Stimulated activated naive CD4-positive, alpha-beta T cell treated with Interleukin-2 at 50 U/mL for 16 hours (primary cell): ENCODE measurements around the gene DDO.

Source experiments
- DNase-seq: peaks from one replicate; lab custom pipeline; 2025; lab: John Stamatoyannopoulos, UW

The DDO gene

DNA sequence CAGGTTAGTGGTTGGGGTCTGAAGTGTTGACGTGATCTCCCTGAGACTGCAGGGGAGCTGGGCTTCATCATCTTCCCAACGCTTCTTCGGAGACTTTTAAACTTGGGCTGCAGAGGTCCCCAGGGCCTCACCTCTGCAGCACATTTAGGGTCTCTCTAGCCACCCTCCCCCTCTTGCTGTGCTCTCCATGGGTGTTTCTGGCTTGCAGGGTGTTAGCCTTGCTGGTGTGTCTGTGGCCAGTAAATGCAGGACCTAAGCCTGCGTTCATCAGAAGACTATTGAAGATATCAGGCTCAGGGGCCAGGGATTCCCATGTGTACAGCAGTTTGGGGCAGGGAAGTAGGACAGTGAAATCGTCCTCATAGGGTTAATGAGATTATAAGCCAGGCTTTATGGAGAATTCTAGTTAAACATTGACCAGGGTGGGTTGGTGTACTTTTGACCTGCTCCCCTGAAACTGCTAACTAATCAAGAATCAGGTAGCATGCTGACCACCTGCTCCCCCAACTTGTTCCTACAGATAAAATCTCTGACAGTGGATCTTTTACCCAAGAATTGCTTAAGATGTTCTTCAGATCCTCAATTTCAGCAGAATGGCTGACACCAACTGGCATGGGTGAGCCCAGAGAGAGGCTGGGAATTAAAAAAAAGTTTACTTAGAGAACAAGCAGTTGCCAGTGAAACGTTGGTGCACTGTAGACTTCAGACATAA lies 3.8 kb upstream of the DDO start:
- DNase-seq = no peak

DNA sequence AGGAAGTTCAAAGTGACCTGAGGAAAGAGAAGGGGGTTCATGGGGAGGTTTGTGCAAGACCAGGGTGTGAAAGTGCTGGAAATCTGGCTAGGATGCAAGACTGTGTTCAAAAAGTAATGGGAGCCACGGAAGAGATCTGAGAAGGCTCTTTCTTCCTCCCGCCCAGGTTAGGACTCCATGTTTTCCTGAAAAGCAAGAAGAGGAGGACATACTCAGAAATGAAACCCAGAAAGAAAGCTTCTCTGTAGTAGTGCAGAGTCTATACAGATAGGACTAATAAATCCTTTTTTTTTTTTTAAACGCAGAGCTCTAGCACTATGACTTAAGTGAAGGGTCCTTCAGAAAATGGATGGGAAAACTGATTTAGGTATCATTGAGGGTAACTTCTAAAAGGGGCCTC lies 3.2 kb upstream of the DDO start:
- no peak for DNase-seq

DNA sequence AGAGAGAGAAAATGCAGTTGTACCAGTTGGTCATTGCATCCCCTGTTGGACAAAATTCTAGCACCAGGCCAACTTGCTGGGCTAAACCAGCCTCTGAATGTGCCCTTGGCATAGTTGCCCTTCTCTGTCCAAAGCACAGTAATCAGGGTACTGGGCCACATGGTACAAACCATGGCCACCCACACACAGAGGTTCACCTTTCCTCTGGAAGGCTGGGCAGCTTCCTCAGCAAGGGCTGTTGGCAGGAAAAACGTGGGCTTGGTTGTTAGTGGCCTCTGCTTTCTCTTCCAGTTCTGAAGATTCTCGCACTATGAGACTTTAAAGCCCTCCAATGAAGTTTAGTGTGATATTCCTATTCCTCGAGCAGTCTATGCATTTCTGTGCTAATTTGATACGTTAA lies 706 bp downstream of the DDO start:
- DNase-seq = no peak

GRCh38 chr6:110412360-110412759 lies 3.0 kb downstream of the DDO start:
- DNase-seq = no peak

DNA sequence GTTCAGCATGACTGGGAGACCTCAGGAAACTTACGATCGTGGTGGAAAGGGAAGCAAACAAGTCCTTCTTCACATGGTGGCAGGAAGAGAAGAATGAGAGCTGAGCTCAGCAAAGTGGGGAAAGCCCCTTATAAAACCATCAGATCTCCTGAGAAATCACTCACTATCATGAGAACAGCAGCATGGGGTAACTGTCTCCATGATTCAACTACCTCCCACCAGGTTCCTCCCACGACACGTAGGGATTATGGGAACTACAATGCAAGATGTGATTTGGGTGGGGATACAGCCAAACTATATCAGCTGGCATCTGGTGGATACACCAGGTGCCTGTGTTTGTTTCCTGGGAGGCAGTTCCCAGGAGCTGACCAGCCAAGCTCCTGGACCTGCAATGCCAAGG lies 4.9 kb downstream of the DDO start:
- no peak for DNase-seq

GRCh38 chr6:110409794-110410193 lies 5.6 kb downstream of the DDO start:
- DNase-seq = no peak

GRCh38 chr6:110408901-110409300 lies 6.5 kb downstream of the DDO start:
- DNase-seq = no peak

- no peak for DNase-seq
Observed at GRCh38 chr6:110404607-110405006, 10.8 kb downstream of the DDO start.

DNA sequence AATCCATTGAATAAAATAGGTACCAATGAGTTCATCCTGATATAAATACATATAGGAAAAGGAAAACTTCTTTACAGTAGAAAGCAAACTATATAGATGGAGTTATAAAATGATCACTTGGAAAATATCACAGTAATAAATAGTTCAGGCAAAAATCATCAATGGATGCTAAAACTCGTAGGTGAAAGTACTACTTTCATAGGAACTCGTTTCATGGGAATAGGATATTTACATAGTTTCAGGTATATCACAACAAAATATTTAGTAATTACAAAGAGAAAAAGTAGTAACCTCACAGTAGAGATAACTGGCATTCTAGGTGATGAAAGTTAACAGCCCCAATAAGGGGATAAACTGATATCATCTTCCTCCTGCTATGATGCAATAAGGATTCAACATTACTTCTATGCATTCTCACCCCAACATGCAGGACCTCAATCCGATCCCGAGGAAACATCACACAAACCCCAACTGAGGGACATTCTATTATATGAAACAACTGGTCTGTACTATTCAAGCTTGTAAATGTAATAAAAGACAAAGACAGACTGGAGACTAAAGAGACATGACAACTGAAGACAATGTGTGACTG lies 13.7 kb downstream of the DDO start:
- DNase-seq = no peak

GRCh38 chr6:110400208-110400607 lies 15.2 kb downstream of the DDO start:
- no peak for DNase-seq

- no peak for DNase-seq
Observed at GRCh38 chr6:110399219-110400071, 15.9 kb downstream of the DDO start.

GRCh38 chr6:110398778-110399177 lies 16.6 kb downstream of the DDO start:
- no peak for DNase-seq

- DNase-seq = no peak
Observed at GRCh38 chr6:110395221-110395620, 20.2 kb downstream of the DDO start.

GRCh38 chr6:110394409-110394808 lies 21.0 kb downstream of the DDO start:
- no peak for DNase-seq

DNA sequence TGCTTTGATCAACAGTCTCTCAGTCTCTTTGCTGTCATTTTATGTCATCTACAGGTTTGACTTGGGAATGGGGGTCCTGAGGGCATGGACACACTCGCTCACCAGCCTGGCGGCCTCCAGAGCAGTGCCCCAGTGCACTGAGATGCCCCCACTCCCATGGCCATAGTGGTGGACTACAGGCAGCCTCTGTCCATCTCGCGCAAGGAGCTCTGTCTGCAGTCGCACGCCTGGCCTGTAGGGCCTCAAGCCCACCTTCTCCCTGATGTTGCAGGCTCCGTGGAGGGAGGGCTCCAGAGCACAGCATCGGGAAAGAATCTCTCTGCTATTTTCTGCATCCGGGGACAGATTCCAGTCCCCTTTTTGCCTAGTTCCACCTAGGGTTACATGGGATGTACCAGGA lies 22.6 kb downstream of the DDO start:
- DNase-seq = no peak

- no peak for DNase-seq
Observed at GRCh38 chr6:110390404-110390803, 25.0 kb downstream of the DDO start.

DNA sequence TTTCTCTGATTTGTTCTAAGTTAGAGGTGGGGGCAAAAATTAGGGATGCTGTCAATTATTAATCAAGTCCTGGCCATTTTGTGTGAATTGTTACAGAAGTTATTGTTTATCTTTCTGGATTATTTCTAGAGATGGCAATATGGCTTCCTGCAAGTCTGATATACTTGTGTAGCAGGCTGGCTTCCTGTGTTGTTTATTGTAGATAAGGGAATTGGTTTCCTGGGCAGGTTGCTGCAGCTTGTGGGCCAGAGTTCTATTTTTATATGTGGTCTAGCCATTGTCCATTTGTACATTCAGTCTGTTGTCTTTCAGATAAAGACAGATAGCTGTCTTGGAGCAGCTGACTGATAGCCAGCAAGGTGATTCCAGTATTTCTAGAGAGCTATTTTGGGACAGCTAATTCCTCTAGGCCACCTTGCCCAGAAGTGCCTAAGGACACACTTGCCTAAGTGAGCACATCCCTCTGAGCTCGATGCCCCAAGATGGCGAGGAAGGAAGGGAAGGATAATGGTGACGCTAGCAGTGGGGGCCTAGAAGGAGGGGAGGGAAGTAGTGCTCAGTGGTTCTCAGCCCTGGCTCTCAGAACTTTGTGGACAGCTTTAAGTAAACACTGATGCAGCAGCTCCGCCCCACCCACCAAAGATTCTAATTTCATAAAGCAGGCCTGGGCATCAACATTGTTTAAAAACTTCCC lies 25.5 kb downstream of the DDO start:
- no peak for DNase-seq

DNA sequence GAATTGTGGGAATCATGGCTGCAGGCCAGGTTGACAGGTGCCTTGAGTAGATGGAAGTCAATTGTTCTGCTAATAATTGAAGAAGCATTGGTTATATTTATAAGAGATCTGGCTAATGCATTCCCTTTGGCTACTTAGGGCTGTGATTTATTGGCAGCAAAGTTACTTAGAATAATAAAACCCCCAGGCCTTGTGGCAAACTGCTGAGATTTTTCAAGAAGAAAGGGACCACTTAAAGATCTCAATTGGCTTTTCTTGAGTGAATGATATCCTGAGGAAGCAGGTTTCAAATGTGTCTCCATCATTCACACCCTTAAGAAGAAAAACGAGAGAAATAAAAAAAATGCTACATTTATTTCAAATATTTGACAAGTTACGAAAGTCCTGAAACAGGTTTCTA lies 27.4 kb downstream of the DDO start:
- DNase-seq = no peak

DNA sequence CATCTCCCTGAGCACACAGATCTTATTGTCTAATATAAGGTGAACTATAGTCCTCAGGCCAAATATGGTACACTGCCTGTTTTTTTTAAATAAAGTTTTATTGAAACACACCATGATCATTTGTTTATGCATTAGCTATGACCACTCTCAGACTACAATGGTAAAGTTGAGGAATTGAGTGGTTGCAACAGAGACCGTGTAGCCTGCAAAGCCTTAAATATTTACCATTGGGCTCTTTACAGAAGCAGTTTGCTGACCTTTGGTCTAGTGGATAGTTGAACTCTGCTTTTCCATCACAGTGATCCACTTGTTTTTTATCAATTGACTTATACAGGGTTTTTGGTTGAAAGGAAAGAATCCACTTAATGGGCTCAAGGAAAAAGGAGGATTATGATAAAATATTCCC lies 29.9 kb downstream of the DDO start:
- no peak for DNase-seq

DNA sequence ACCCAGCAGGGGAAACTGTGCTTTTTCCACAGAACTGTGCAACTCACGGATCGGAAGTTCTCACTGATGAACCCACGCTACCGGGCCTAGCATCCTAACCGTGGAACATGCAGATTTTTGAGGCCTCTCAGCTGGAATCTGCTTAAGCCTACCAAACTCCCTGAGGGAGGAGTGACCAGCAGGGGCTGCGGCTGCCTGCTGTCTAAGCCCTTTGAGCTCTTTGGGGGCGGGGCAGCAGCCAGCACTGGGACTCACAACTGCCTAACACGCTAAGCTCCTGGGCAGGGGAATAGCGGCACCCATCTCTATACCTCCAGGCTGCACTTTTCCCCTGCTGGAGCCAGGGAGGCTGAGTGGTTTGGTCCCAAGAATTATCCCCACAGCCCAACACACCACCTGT lies 36.8 kb downstream of the DDO start:
- DNase-seq = no peak

DNA sequence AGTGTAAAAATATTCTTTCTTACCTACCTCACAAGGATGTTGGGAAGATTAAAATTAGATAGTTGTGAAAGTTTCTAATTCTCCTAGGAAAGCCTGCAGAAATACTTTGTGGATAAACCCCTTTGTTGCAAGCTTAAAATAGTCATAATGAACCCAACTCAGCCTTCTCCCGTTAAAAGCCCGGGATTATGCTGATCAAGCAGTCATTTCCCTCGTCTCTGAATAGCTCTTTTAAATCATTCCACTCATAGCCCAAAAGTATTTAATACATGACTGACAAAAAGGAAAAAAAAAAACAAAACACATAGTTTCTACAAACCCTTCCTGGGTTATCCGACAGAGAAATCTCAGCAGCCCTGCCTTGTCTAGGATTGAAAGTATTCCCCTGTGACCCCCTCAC lies 46.3 kb downstream of the DDO start:
- DNase-seq = no peak

DNA sequence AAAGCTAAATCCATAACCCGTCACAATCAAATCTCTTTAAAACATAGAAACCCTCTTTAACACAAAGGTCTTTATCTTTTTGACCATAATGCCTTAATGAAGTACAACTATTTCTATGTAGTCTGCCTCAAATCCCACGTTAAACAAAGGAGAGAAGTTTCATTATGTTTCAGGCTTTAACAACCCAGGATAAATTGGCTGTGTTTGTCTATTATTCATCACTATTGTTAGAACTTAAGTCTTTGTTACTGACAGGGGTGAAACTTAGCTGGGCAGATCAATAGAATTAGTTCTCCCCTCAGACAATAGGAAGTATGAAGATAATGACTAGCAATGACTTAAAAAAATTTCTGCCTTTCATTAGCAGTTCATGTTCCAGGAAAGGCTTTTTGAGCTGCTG lies 47.1 kb downstream of the DDO start:
- DNase-seq = no peak

- DNase-seq = no peak
Observed at GRCh38 chr6:110367825-110368224, 47.5 kb downstream of the DDO start.
